Esophagus muscularis mucosa (tissue), 3 donors: ENCODE measurements around the gene AKT3.

Experiments
- CTCF ChIP-seq, 3 experiments: fragments of 200-600 bp in 2 of 3; fragments of 450-650 bp in 1 of 3; sonication (generic) in 2 of 3; IDR thresholded peaks; one replicate each; pipeline ENCODE4 v1.5.1; 2017 to 2019; ENCODE audit warnings: antibody characterized with exemption in 3 of 3, mild to moderate bottlenecking in 2 of 3, moderate library complexity in 1 of 3
- EP300 ChIP-seq: sonication (generic); formaldehyde crosslinking; IDR thresholded peaks from one replicate; pipeline ENCODE4 v1.6.1; 2017; ENCODE audit warnings: antibody characterized with exemption

DNA sequence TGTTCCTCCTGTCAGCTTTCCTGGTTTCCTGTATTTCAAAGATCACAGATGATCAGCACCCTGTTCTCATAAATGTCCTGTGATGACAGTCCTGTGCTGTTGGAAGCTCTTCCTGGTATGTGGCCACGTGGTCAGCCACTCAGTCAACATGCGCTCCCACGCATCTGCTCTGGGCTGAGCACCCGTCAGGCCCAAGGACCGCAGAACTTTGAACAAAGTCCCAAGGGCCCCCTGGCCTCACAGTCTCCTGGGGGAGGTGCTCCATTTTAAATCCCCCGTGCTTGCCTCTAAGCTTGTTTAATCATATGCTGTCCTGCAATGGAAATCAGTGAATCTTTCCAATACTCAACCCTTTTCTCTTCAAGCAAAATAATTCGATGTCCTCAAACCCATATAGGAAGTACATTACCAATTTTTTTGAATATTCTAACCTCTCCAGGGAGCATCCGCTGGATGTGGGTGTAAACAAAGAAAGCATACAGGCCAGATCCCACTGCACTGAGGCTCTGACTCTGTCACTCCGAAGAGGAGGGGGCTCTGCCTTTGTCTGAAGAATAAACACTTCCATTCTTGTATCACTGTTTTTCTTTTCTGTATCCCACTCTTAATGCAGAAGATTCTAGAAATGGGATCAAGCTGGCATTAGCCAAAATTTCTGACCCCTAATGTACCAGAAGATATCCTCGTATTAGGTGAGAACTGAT is 343.9 kb downstream of the AKT3 start:
- TF ChIP-seq CTCF (IDR thresholded peaks at IDR 0.05), result no peak
- TF ChIP-seq EP300, result no peak
